ENCODE measurements around the gene CIAO2B.

The CIAO2B gene

GRCh38 chr16:66894055-66894454 lies 40.1 kb downstream of the CIAO2B start:
- H3K27me3 ChIP-seq, result no peaks in the 10 kb centered on the region

GRCh38 chr16:66891797-66892196 lies 42.4 kb downstream of the CIAO2B start:
- no peaks in the 10 kb centered on the region for H3K9me3 ChIP-seq
- peaks cover 12% of the 10 kb centered on the region for H3K4me1 ChIP-seq
- no peak for DNase-seq
- H3K36me3 ChIP-seq, result peaks cover 15% of the 10 kb centered on the region
- TF ChIP-seq CTCF (IDR thresholded peaks at IDR 0.05; ENCODE audit: low read depth, low read length), result no peak
- no peaks in the 10 kb centered on the region for H3K27me3 ChIP-seq
- H3K4me3 ChIP-seq (ENCODE audit: low read depth, low read length), result no peak overlapping the region

More at GRCh38 chr16:66894055-66894454, 40.1 kb downstream of the CIAO2B start:
- H3K4me3 ChIP-seq (ENCODE audit: low read depth, low read length), result no peak overlapping the region
- H3K36me3 ChIP-seq, result peaks cover 8% of the 10 kb centered on the region; the same call in 1 of the 2 replicates
- peaks cover 9% of the 10 kb centered on the region for H3K4me1 ChIP-seq
- TF ChIP-seq CTCF (IDR thresholded peaks at IDR 0.05; ENCODE audit: low read depth, low read length), result no peak
- H3K9me3 ChIP-seq, result no peaks in the 10 kb centered on the region
- no peak for DNase-seq

GRCh38 chr16:66891360-66891759 lies 42.8 kb downstream of the CIAO2B start:
- H3K36me3 ChIP-seq, result peaks cover 19% of the 10 kb centered on the region
- no peak for TF ChIP-seq CTCF (IDR thresholded peaks at IDR 0.05; ENCODE audit: low read depth, low read length)
- no peak overlapping the region for H3K4me3 ChIP-seq (ENCODE audit: low read depth, low read length)
- no peaks in the 10 kb centered on the region for H3K9me3 ChIP-seq
- no peak for DNase-seq
- H3K27me3 ChIP-seq, result no peaks in the 10 kb centered on the region
- peaks cover 12% of the 10 kb centered on the region for H3K4me1 ChIP-seq

- Histone ChIP-seq H3K9me3 (no peaks in the 10 kb centered on the region), H3K4me1 (peaks cover 12% of the 10 kb centered on the region), H3K4me3 (ENCODE audit: low read depth, low read length) (no peak overlapping the region), H3K27me3 (no peaks in the 10 kb centered on the region), H3K36me3 (peaks cover 23% of the 10 kb centered on the region)
- TF ChIP-seq CTCF (IDR thresholded peaks at IDR 0.05; ENCODE audit: low read depth, low read length), result no peak
- no peak for DNase-seq
Observed at GRCh38 chr16:66890799-66891198, 43.4 kb downstream of the CIAO2B start.

- H3K9me3 ChIP-seq, result no peaks in the 10 kb centered on the region
- no peak for DNase-seq
- no peak overlapping the region for H3K4me3 ChIP-seq (ENCODE audit: low read depth, low read length)
- H3K4me1 ChIP-seq, result peaks cover 12% of the 10 kb centered on the region
- H3K36me3 ChIP-seq, result peaks cover 35% of the 10 kb centered on the region
- H3K27me3 ChIP-seq, result no peaks in the 10 kb centered on the region
- no peak for TF ChIP-seq CTCF (IDR thresholded peaks at IDR 0.05; ENCODE audit: low read depth, low read length)
Observed at GRCh38 chr16:66889622-66890021, 44.6 kb downstream of the CIAO2B start.

- no peak for TF ChIP-seq CTCF (IDR thresholded peaks at IDR 0.05; ENCODE audit: low read depth, low read length)
- H3K4me3 ChIP-seq (ENCODE audit: low read depth, low read length), result no peak overlapping the region
- peaks cover 41% of the 10 kb centered on the region for H3K36me3 ChIP-seq
- peaks cover 12% of the 10 kb centered on the region for H3K4me1 ChIP-seq
- no peak for DNase-seq
- no peaks in the 10 kb centered on the region for H3K27me3 ChIP-seq
- H3K9me3 ChIP-seq, result no peaks in the 10 kb centered on the region
Observed at GRCh38 chr16:66888647-66889615, 45.3 kb downstream of the CIAO2B start.

Measured in BE2C (cell line).